SHP77 (cell line): Measurements from ENCODE around the gene PPP1R16B.
A peak's percentile ranks its signal among the peaks of the same experiment; 100 is the strongest.
"Not testable (repeated sequence)": the region's sequence is repeated elsewhere in the genome, so short reads cannot be mapped to it uniquely, and the experiment has no call there.

Experiments used
- DNase-seq, 2 experiments: peaks; one replicate each; lab custom pipeline; 2025; lab: John Stamatoyannopoulos, UW

Gene PPP1R16B

DNA sequence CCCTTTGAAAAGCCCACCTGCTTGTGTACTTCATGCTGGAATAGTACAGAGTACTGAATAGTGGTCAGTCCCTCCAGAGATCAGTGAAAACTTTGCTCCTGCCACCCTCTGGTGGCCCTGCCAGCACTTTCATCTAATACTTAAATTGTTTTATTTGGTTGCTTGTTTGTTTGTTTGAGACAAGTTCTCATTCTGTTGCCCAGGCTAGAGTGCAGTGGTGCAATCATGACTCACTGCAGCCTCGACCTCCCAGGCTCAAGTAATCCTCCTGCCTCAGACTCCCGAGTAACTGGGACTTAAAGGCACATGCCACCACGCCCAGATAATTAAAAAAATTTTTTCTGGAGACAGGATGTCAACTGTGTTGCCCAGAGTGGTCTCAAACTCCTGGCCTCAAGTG is 129.8 kb downstream of the PPP1R16B start:
- no peak for DNase-seq

DNA sequence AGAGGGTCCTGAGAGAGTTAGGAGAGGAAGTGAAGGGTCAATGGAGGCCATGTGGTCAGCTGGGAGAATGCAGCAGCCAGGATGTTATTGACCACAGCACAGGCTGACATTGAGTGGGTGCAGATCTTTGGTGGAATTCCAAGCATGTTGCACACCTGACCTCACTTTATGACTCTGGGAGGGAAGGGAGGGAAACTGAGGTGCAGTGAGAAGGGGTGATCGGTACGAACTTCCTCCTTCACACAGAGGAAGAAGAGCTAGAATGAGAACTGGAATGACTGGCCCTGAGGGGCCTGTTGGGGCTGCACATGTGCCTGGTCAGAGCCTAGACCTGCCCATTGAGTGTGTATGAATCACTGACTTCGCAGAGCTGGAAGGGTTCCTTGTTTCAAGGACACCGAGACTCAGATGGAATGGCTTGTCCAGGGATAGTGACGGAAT is 130.5 kb downstream of the PPP1R16B start:
- DNase-seq = no peak

- DNase-seq = no peak
Measured at GRCh38 chr20:38937000-38937399, 131.5 kb downstream of the PPP1R16B start.

DNA sequence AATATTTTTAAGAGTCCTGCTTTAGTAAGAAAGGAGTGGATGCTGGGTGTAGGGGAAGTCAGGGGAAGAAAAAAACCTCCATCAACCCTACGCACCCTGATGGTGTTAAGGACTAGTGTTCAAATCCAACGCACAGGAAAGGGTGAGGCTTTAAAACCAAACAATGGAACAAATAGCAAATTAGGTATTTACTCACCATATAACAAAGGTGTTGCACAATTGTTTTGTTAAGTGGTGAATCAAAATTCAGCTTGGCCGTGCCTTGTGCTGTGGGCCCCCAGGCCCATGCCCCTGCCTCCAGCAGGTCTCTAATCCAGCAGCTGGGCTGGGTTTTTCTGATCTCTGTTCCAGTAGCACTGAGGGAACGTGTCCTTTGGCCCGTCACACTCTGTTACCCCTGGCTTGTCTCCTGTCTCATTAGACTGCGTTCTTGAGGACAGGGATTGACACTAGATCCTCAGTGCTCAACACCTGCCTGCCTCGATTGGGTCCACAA is 132.5 kb downstream of the PPP1R16B start:
- no peak for DNase-seq

- no peak for DNase-seq
Measured at GRCh38 chr20:38939686-38940085, 134.2 kb downstream of the PPP1R16B start.

DNA sequence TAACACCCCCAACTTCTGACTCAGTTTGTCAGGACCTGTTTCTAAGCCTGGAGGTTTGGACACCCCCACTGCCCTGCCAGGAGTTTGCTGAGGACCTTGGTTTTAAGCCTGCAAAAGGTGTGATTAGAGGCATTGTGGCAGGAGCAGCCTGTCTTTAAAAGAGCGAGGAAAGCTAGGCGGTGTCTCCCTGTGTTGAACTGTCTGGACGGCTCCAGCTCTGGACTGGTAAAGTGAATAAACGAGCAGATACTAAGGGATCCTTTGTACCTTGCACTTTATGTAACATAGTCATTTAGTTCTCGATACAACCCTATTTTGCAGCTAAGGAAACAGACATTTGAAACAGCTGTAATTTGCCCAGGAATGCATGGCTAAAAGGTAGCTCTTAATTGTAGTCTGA is 135.1 kb downstream of the PPP1R16B start:
- no peak for DNase-seq

- no peak for DNase-seq
Measured at GRCh38 chr20:38941726-38942389, 136.4 kb downstream of the PPP1R16B start.

DNA sequence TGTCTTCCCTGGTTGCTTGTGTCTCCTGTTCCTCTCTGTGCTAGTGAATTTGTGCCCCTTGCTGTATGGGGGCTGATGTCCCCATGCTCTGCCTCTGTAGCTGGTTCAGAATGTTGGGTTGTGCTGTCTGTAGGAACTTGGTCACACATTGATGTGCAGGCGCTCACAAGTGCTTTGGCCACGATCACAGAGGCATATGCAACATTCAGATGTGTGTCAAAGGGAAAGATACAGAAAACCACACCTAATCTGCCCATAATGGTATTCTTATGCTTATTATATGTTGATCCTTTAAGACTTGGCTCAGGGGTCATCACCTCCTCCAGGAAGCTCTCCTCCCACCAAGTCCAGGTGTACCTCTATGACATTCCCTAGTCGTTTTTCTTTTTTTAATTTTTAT is 139.5 kb downstream of the PPP1R16B start:
- DNase-seq = no peak

DNA sequence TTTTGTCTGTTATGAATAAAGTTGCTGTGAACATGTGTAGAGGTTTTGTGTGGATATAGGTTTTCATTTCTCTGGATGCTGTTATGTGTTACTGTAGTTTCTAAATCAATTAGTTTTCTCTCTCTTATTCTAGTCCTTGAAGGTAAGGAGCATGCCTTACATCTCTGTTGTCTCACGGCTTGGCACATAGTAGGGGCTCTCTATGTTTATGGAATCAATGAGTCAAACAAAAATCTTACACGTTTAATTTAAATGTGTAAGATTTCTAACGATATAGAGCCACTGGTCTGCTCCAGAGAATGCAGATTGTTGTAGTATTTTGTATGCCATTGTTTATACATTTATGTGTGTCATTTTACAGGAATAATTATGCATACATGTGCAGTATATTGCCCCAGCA is 141.3 kb downstream of the PPP1R16B start:
- no peak for DNase-seq

DNA sequence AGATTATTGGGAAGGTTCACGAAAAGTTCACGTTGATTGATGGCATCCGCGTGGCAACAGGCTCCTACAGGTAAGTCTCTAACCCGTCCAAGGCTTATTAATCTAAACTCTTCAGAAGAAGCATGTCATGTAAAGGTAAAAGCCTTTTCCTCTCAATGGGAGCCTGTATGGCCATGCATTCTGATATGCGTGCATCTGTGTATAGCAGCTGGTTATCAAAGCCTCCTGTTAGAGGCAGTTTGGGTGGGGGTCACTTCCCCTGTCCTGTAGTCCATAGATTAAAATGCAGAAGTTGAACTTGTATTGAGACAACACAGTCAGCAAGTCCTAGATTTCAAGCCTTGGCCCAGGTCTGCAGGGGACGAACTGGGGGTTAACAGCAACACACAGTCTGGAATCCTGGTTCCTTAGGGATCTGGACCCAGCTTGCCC is 142.4 kb downstream of the PPP1R16B start:
- no peak for DNase-seq

GRCh38 chr20:38950254-38950653 is 144.8 kb downstream of the PPP1R16B start:
- DNase-seq = no peak

DNA sequence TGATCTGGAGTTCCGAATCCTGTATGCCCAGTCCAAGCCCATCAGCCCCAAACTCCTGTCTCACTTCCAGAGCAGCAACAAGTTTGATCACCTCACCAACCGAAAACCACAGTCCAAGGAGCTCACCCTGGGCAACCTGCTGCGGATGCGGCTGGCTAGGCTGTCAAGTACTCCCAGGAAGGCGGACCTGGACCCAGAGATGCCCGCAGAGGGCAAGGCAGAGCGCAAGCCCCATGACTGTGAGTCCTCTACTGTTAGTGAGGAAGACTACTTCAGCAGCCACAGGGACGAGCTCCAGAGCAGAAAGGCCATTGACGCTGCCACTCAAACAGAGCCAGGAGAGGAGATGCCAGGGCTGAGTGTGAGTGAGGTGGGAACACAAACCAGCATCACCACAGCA is 146.1 kb downstream of the PPP1R16B start:
- no peak for DNase-seq

DNA sequence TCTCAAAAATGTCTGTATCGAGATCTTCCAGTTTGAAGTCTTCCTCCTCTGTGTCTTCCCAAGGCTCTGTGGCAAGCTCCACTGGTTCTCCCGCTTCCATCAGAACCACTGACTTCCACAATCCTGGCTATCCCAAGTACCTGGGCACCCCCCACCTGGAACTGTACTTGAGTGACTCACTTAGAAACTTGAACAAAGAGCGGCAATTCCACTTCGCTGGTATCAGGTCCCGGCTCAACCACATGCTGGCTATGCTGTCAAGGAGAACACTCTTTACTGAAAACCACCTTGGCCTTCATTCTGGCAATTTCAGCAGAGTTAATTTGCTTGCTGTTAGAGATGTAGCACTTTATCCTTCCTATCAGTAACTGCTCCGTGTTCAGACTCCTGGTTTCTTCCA is 146.7 kb downstream of the PPP1R16B start:
- no peak for DNase-seq

DNA sequence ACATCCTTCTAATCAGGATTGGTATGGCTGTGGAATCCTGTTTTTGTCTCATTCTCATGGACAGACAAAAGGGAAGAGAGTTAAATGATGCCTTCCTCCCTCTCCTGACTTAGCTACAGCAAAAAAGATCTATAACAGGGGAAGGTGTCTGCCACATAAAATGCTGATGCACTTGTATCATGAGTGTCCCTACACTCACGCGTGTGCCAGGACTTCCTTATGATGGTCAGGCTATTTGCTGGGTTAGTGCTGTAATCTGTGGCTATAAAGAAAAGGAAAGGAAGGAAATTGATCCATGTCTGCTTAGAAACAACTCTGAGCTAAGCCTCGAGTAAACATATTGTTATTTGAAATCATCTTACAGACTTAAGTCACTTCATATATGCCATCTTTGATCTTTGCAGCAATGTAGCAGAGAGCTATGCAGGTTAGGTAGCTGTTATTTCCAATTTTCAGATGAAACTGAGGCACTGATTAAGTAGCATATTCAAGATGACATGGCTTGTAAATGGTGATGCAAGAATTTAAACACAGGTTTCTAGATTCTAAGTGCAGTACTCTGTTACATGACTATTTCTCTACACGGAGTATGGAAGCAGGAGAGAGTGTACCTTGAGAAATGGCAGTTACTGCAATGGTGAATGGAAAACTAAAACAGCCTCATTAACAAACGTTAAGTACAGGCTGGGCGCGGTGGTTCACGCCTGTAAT is 148.3 kb downstream of the PPP1R16B start:
- DNase-seq = no peak

GRCh38 chr20:38957235-38957876 is 151.9 kb downstream of the PPP1R16B start:
- no peak for DNase-seq

DNA sequence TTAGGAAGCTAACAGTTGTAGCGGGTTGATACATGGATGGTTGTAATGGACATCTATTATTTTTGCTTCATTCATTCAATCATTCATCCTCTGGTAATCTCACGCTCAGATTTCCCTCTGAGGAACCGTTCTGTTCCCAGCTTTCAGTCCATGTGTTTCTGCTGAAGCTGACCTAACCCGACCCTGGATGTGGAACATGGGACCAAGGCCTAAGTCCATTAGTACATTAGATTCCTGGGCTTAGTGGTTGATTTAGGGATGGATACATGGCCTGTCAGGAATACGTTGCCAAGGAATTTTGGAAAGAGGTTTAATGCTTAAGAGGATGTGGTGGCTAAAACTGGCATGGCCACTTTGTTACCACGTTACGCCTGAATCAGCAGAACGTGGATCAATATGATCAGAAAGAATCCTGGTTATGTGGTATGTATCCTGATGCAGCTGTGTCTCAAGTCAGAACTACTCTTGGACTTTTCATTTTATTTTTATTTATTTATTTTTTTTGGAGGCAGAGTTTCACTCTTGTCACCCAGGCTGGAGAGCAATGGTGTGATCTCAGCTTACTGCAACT is 152.5 kb downstream of the PPP1R16B start:
- DNase-seq = no peak

GRCh38 chr20:38960187-38960687 is 154.7 kb downstream of the PPP1R16B start:
- not testable (repeated sequence) for DNase-seq

DNA sequence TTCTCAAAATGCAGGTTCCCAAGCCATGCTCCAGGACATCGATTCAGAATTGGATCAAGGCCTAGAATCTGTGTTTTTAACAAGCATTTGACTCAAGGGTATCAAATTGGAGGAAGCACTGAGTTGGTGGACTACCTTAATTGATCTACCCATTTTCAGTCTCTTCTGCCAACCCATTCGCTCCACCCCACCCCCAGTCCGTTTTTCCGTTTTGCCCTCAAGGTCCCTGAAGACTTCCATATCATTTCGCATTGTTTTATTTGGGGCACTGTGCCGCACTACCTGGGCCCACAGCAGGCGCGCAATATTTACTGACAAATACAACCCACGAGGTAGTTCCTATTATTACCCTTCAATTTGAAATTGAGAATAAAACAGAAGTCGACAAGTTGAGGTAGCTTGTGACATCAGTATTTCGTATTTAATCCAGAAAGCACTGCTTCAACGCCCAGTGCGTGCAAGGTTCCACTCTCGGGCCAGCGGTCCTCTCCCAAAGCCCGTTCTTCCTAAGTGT is 156.1 kb downstream of the PPP1R16B start:
- DNase-seq = no peak

- DNase-seq = peak; percentile 93 to 95
Measured at GRCh38 chr20:38962044-38962927, 156.8 kb downstream of the PPP1R16B start, which contains the start of gene DHX35. Gene DHX35 (plus strand): TSS chr20:38962344. CDS start chr20:38962368, 24 bp downstream.

DNA sequence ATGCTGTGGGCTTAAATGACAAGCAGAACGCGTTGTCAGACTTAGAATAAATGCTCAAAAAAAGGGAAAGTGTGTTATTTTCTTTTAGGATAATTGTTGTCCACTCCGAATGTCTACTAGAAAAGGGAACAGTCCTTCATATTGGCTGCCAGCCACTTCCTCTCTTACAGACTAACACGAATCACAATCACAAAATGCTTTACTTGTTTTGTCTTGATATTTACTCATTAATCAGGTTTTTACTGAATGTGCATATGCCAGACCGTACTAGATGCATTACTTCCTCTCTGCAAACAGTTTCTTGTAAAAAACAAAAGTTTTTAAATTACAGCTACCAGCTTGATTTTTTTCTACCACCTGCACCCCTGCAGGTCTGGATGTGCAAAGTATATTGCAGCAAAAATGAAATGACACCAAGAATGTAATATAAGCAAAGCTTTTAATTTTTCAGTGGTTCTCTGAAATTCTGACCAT is 157.5 kb downstream of the PPP1R16B start:
- DNase-seq = no peak

GRCh38 chr20:38963745-38964144 is 158.2 kb downstream of the PPP1R16B start:
- no peak for DNase-seq
